Tibial nerve (tissue), 4 donors: Measurements from ENCODE around the gene RBP7.
"Not testable (repeated sequence)": the region's sequence is repeated elsewhere in the genome, so short reads cannot be mapped to it uniquely, and the experiment has no call there.

Experiments used
- EP300 ChIP-seq, 2 donors: sonication (generic); formaldehyde crosslinking; IDR thresholded peaks; one replicate each; pipeline ENCODE4 v1.6.1; 2017; ENCODE audit warnings: antibody characterized with exemption in 2 of 2, mild to moderate bottlenecking in 1 of 2
- POLR2A ChIP-seq, 2 donors: fragments of 450-650 bp; IDR thresholded peaks; one replicate each; pipeline ENCODE4 v1.6.1; 2017; ENCODE audit warnings: antibody characterized with exemption in 2 of 2, mild to moderate bottlenecking in 2 of 2, moderate library complexity in 2 of 2
- TF ChIP-seq, protein P1 (sequence below), 5 experiments: fragments of 200-600 bp in 3 of 5; fragments of 450-650 bp in 2 of 5; sonication (generic) in 3 of 5; IDR thresholded peaks; one replicate each; pipeline ENCODE4 v1.5.1; 2016 to 2019; ENCODE audit warnings: antibody characterized with exemption in 5 of 5, mild to moderate bottlenecking in 3 of 5, moderate library complexity in 2 of 5

DNA sequence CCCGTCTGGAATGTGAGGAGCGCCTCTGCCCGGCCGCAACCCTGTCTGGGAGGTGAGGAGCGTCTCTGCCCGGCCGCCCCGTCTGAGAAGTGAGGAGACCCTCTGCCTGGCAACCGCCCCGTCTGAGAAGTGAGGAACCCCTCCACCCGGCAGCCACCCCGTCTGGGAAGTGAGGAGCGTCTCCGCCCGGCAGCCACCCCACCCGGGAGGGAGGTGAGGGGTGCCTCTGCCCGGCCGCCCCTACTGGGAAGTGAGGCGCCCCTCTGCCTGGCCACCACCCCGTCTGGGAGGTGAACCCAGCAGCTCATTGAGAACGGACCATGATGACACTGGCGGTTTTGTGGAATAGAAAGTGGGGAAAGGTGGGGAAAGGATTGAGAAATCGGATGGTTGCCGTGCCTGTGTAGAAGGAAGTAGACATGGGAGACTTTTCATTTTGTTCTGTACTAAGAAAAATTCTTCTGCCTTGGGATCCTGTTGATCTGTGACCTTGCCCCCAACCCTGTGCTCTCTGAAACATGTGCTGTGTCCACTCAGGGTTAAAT lies 32.0 kb downstream of the RBP7 start:
- TF ChIP-seq, protein P1, sequence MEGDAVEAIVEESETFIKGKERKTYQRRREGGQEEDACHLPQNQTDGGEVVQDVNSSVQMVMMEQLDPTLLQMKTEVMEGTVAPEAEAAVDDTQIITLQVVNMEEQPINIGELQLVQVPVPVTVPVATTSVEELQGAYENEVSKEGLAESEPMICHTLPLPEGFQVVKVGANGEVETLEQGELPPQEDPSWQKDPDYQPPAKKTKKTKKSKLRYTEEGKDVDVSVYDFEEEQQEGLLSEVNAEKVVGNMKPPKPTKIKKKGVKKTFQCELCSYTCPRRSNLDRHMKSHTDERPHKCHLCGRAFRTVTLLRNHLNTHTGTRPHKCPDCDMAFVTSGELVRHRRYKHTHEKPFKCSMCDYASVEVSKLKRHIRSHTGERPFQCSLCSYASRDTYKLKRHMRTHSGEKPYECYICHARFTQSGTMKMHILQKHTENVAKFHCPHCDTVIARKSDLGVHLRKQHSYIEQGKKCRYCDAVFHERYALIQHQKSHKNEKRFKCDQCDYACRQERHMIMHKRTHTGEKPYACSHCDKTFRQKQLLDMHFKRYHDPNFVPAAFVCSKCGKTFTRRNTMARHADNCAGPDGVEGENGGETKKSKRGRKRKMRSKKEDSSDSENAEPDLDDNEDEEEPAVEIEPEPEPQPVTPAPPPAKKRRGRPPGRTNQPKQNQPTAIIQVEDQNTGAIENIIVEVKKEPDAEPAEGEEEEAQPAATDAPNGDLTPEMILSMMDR (IDR thresholded peaks at IDR 0.05): not testable (repeated sequence)
- TF ChIP-seq POLR2A, EP300 (IDR thresholded peaks at IDR 0.05): not testable (repeated sequence)
